TTC549 (cell line): ENCODE data around the gene SLC51A.
"Not testable (repeated sequence)": the region's sequence is repeated elsewhere in the genome, so short reads cannot be mapped to it uniquely, and the experiment has no call there.

Source experiments
- FAIRE-seq: peaks from 2 replicates; lab custom pipeline; 2012; peaks lifted over from hg19 to GRCh38; lab: Jason Lieb, UNC

Gene SLC51A

DNA sequence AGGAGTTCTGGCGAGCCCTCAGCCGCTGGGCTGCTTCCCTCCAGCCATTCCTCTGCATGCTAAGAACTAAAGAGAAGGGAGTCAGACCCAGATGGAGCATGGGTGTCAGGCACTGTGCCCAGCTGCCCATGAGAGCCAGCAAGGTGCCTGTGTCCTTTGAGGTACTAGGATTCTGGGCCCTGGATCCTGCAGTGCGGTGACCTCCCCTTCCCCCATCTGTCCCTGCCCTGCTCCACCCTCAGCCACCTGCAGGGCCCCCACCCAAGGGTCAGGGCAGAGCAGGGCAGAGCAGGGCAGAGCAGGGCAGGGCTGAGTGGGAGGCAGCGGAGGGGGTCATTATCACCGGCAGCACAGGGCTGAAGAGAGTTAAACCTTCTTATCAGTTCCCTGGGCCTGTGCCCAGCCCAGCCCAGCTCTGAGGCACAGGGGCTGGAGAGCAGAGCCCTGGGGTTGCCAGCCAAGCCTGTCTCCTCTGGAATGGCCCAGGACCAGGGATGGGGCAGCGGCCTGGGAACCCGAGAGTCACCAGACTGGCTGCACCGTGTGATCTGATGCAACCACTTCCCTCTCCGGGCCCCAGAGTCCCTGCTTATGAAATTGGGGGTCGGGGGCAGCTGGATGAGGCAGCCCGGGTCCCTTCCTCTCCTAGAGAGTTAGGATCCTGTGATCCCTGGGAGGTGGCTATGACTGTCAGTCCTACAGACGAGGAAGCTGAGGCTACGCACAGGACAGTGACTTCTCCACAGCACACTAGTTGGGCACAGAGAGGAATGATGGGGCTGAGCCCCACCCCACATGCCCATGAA lies 22.4 kb upstream of the SLC51A start:
- FAIRE-seq = no peak

DNA sequence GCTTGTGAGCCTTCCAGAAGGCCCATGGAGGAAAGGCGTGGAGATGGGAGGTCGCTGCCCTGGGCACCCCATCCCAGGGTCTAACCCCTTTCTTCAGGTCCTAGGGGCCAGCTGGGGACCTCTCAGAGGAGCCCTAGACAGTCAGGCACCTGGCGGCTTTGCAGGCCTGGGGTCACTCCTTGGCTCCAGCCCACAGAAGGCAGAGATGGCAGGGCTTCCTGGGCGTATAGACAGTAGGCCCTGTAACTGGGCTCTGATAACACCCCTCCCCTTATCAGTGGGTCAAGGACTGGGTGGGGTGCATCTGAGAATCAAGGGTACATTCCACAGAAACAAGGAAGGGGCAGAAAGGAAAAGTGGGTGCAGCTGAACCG lies 21.8 kb upstream of the SLC51A start:
- FAIRE-seq = no peak

DNA sequence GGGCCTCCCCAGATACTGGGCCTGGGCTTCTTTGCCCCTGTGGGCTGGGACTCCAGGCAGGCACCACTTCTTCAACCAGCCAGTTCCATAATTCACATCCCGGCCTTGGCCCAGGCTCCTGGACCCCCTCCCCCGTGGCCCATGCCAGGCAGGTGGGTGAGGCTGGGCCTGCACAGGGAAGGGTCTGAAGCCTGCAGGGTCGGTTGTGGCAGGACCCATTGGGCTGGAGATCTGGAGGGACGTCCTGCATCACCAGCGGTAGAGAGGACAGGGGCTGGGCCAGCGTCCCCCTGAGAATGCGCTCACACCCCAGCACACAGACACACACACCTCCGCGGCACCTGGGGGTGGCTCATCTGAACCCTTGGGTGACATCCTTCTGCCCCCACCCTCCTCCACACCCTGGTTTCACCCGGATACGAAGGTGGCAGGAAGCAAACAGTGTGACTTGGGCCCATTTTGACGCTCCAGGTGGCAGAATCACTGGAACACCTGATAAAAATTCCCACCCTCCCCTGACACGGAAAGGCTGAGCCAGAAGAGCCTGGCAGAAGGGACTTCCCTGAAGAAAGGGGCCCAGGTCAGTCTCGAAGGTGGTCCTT lies 20.6 kb upstream of the SLC51A start:
- FAIRE-seq = no peak

DNA sequence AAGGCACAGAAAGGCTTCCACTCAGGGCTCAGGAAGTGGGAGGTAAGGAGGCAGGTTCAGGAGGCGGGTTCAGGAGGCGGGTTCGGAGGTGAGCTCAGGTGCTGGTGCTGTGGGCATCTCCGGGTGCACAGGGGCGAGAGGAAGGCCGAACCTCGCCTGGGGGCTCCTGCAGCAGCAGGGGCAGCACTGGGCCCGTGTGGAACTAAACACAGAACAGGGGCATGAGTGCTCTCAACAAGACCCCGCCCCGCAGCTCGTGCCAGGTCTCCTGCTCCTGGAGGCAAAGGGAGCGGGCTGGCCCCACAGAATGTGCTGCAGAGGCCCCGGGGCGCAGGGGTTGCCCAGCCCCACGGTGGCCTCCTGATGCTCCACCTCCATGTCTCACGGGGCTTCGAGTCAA lies 18.8 kb upstream of the SLC51A start:
- no peak for FAIRE-seq

DNA sequence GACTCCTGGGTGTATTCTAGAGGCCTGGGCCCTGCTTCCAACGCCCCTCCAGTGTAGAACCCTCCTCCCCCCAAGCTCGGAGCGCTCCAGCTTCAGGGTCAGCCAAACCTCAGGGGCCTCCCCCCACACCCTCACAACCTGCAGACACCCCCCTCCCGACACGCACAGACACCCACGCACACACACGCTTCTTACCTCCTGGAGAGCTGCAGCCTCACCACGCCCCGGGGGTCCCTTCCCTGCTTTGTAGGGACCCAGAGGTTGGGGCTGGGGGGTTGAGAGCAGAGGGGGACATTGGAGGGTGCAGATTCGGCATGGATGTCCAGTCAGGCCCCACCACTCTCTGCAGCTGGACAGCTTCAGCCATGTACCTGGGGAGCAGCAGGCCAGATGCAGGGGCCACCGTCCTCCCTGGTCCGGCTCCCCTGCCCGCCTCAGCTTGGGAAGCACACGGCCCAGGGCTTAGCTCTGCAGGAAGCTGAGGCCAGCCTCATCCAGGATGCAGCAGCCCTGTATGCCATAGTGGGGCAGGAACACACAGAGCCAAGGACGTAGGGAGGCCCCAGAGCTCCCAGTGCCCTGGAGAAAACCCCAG lies 18.2 kb upstream of the SLC51A start:
- FAIRE-seq = no peak

DNA sequence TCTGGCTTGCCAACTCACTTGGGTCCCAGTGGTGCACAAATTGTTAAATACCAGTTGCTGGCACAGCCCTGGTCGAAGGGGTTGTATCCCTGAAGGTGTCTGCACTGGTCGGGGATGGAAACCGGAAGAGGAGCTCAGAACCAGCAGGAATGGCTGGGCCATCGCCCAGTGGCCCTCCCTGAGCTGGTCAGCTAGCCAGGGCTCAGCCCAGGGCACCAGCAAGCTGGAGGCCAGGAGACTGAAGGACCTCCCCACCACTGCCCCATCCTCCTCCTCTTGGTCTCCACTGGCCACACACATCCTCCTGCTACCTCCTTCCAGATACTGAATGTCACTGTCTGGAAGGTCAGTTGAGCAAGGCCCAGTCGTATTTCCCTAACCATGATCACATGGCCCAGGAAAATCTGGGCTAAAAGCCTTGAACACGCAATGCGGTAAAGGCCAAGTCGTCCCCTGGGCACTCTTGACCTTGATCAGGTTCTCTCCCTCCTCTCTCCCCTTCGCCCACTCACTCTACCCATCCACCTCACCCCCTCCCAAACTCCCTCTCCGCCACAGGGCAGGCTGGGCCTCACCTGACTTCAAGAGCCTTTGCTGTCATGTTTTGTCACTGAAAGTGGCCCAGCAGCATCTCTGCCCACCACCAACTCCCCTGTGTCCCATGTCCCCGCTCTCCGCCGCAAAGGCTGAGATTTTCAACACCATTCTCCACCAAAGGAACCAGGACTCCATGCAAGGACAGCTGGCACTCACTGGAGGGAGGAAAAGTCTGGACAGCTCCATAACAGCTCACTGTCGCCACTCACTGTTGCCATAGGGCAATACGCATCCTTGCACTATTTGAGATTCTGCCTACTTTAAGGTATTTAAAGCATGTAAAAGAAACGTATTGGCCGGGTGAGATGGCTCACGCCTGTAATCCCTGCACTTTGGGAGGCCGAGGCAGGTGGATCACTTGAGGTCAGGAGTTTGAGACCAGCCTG lies 17.3 kb upstream of the SLC51A start:
- FAIRE-seq = no peak

DNA sequence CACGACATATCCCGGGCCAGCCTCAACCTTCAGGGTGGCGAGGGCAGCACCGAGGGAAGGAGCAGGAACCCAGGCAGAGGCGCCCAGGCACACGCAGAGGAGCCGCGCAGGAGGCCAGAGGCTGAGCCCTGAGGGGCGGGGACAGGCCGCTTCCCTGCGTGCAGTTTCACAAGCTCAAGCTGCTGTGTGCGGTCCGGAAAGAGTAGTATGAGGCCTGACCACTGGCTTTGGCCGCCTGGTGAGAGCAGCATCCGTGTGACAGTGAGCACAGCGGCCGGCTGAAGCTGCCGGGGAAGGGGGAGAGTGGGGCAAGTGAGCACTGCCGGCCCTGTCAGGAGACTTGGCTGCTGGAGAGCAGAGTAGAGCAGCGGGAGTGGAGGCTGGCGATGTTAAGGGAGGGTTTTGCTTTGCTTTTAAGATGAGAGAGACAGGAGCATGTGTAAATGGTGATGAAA lies 13.8 kb upstream of the SLC51A start:
- no peak for FAIRE-seq

DNA sequence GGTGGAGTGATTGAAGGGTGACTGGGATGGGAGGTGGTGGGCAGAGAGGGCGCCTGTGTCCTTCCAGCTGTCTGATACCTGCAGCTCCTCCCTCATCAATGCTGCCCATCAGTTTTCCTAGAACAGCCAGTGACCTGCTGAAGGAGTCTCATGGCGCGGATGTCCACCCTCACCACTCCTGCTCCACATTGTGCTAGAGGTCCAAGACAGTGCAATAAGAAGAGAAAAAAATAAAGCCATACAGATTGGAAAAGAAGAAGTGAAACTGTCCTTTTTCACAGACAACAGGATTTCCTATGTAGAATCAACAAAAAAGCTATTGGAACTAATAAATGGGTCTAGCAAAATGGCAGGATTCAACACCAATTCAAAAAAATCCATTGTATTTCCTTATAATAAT lies 12.5 kb upstream of the SLC51A start:
- no peak for FAIRE-seq

DNA sequence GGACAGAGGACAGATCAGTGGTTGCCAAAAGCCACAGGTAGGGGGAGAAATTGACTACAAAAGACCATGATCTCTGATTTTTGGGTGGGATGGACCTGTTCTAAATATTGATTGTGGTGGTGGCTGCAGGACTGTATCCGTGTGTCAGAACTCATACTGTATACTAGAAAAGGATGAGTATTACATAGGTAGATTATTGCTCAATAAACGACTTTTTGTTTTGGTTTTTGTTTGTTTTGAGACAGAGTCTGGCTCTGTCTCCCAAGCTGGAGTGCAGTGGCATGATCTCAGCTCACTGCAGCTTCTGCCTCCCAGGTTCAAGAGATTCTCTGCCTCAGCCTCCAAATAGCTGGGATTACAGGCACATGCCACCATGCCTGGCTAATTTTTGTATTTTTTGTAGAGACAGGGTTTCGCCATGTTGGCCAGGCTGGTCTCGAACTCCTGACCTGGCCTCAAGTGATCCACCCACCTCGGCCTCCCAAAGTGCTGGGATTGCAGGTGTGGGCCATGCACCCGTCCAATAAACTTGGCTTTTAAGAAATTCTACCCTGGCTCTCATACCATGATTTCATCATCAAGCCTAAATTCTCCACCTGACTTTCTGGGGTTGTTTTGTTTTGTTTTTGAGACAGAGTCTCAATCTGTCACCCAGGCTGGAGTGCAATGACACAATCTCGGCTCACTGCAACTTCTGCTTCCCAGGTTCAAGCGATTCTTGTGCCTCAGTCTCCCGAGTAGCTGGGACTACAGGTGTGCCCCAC lies 10.7 kb upstream of the SLC51A start:
- not testable (repeated sequence) for FAIRE-seq

DNA sequence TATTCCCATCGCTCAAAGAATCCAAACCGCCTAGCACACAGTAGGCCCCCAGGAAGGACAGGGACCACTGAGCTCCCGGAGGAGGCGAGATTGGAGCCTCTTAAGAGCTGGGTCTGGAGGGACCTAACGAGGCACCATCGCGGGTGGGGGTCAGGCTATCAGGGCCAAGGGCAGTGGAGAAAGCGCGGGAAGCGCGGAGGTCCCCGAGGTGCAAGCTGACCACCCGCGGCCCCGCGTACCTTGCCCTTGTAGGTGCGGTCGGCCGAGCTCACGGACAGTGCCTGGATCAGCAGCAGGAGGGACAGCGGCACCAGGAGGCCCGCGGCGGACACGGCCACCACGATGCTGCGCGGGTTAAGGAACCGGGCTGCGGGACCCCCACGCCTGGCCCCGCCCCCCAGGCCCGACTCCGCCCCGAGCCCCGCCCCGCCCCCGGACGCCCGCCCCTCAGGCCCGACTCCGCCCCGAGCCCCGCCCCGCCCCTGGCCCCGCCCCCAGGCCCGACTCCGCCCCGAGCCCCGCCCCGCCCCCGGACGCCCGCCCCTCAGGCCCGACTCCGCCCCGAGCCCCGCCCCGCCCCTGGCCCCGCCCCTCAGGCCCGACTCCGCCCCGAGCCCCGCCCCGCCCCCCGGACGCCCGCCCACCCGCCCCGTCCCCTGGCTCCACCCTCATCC lies 9.0 kb upstream of the SLC51A start:
- no peak for FAIRE-seq

DNA sequence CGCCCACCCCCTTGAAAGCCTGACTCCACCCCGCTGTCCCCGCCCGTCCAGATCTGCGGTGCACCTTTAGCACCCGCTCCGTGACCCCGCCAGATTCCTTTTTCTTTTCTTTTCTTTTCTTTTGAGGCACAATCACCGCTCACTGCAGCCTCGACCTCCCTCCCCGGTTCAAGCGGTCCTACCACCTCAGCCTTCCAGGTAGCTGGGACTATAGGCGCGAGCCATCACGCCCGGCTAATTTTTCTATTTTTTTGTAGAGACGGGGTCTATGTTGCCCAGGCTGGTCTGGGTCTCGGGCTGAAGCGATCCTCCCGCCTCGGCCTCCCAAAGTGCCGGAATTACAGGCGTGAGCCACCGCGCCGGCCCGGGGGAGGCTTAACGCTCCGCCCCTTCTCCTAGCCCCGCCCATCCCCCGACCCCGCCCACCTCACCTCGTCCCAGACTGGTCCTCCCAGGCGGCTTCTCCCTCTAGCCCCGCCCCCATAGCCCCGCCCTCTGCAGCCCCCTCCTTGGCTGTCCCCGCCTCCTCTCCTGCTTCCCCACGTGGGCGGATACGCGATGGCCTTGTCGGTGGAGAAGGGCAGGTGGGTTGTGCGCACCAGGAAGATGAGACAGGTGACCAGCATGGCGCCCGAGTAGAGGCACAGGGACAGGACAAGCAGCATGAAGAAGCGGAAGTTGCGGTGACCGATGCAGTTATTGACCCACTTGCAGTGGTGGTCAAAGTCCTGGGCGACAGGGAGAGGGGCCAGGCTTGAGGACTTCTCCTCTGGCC lies 8.3 kb upstream of the SLC51A start:
- FAIRE-seq = no peak

DNA sequence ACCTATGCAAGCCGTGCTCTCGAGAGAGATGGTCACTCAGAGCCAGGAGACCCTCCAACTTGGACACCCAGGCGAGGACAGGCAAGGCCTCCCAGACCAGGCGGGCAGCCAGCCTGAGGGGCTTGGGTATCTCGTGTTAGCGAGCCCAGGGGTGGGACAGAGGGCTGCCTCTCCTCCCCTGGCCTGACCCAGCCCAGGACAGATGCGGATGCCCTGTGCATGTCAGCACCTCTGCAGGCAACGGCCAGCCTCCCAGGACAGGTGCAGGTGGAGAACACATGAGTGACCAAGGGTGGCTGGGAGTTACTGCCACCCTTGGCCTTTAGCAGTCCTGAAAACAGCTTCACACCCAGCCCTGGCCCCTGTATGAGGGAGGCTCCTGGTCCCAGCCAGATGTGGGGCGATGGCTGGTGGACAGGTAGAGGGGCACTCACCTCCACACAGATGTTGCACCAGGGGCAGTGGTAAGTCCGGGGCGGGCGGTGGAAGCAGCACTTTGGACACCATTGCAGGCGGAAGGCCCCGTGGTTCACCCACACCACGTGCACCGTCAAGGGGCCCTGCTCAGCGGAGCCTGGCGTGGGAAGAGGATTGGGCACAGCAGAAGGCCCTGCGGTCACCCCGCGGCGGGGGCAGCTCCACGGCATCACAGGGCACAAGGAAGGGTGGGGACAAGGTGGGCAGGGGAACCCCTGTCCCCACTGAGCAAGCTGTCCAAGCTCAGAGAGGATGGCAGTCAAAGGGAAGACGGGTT lies 7.2 kb upstream of the SLC51A start:
- FAIRE-seq = no peak

DNA sequence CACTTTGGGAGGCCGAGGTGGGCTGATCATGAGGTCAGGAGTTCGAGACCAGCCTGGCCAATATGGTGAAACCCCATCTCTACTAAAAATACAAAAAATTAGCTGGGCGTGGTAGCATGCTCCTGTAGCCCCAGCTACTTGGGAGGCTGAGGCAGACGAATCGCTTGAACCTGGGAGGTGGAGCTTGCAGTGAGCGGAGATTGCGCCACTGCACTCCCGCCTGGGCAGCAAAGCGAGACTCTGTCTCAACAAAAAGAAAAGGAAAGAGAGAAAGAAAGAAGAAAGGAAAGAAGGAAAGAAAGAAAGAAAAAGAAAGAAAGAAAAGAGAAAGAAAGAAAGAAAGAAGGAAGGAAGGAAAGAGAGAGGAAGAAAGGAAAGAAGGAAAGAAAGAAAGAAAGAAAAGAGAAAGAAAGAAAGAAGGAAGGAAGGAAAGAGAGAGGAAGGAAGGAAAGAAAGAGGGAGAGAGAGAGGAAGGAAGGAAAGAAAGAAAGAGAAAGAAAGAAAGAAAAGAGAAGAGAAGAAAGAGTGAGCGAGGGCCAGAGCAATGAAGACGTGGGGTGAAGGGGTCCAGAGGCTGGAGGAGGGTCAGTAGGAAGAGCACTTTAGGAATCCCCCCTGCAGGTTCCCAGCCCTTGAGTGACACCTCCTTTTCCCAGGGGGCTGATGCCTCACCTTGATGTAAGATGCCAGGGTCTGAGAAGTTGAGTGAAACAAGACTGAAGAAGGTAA lies 6.2 kb upstream of the SLC51A start:
- not testable (repeated sequence) for FAIRE-seq

DNA sequence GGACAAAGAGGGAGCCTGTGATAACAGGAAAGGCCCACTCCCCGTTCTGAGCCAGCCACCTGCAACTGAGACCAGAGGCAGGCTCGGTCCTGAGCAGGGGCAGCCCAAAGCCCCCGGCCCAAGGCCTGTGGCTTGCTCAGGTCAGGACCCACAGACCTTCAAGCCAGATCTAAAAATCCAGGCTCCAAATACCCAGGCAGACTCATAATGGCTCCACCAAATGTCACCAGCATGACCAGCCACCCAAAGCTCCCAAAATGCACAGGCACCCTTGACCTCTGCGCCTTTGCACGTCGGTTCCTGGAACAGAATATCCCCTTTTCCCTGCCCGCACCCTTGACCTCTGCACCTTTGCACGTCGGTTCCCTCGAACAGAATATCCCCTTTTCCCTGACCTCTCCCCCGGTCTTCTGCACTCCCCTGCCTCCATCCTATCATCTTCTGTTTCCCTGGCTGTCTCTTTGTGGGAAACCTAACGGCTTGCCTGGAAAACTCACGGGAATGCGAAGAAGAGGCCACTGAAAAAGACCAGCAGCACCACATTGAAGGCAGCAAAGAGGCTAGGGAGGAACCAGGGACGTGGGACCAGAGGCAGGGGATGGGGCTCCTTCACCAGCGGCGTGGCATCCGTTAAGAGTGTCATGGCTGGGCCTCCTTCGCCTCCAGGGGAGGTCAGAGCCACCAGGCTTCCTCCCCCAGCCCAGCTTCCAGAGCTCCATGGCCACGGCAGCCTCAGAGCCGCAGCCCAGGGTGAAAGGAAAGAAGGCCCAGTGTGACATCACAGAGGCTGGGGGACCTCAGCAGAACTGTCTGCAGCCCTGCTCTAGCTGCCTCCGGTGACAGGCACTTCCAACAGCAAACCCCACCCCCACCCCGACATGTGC lies 5.4 kb upstream of the SLC51A start, which contains the start of gene ZDHHC19:
ZDHHC19 (minus strand) TSS at position 728 of the 884 bp plus-strand sequence; CDS start at position 643, 85 bp downstream.
- FAIRE-seq = no peak

DNA sequence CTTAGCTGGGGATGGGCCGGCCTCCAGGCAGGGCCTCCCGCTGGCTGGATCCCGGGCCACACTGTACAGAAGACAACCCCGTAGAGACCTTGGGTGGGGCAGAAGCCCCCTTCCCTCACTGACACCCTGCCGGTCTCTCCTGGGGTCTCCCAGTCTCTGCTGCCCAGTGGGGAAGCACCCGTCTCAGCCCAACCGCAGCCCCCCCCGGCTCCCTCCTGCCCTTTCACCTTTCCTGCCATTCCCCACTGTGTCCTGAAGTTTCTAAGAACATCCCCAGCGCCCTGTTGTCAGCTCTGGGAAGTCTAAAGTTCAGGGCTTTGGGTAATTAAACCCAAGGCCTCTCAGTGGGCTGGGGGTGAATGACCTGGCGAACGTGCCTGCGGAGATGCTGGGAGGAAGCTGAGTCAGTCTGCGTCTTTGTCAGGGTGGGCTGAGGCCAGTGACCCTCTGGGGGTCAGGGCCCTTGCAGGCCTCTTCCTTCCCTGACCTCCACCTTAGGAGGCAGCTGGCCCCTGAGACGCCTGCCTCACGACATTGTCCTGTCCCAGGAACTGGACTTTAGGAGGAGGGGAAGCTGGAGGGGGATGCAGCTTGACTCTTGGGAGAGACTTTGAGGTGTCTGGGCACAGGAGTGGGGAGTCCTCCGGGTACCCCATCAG lies 1.4 kb upstream of the SLC51A start:
- no peak for FAIRE-seq

DNA sequence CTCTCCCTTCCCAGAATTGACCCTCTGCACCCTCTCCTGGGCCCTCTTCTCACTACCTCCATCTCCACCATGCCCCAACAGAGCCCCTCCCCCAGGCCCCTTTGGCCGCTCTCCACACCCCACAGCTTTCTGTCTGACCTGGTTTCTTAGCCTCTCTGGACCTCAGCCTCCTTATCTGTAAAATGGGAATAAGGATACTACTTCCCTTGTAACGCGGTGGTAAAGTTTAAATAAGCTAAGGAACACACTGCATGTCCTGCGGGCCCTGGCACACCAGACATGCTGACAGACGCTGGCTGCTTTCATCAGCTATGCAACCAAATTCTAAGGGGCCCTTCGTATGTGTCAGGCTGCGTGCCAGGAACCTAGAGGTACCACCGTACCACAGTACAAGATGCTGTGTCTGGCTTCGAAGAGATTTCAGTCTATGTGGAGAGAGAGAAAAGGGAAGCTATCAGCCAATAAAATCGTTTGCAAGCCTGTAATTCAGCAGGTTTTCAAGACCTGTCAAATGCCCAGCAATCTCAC lies 777 bp upstream of the SLC51A start:
- FAIRE-seq = no peak

DNA sequence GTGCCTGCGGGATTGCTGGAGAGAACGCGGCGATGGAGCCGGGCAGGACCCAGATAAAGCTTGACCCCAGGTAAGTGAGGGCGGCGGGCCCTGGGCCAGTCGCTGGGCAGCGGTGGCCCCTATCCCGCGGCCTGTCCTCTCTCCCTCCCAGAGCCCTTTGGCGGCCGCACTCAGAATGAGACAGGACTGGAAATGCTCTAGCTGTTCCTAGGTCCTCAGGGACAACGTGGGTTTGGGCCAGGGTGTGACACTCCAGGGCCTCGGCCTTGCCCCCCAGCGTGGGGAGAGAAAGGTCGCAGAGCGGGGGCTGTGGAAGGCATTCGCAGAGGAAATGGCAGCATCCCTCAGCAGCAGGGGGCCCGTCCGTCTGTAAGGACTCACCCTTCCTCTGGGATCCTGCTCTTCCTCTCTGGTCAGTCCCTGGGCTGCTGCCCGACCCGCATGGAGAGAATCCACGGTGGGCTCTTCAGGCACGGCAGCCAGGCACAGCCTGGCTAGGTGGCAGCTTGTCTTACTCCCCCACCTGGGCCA lies 412 bp downstream of the SLC51A start:
- FAIRE-seq = no peak
